Esophagus muscularis mucosa (tissue), 3 donors: ENCODE data around the gene ANKRD39.

Experiments used
- POLR2A ChIP-seq: fragments of 450-650 bp; IDR thresholded peaks from one replicate; pipeline ENCODE4 v1.6.1; 2017; ENCODE audit warnings: antibody characterized with exemption, moderate library complexity, mild to moderate bottlenecking, low read depth
- POLR2AphosphoS5 ChIP-seq, 2 donors: sonication (generic); formaldehyde crosslinking; IDR thresholded peaks; one replicate each; pipeline ENCODE4 v1.6.1; 2017; ENCODE audit warnings: antibody characterized with exemption in 2 of 2
- TF ChIP-seq, protein P1 (sequence below), 3 experiments: fragments of 200-600 bp in 2 of 3; fragments of 450-650 bp in 1 of 3; sonication (generic) in 2 of 3; IDR thresholded peaks; one replicate each; pipeline ENCODE4 v1.5.1; 2017 to 2019; ENCODE audit warnings: antibody characterized with exemption in 3 of 3, mild to moderate bottlenecking in 2 of 3, moderate library complexity in 1 of 3

DNA sequence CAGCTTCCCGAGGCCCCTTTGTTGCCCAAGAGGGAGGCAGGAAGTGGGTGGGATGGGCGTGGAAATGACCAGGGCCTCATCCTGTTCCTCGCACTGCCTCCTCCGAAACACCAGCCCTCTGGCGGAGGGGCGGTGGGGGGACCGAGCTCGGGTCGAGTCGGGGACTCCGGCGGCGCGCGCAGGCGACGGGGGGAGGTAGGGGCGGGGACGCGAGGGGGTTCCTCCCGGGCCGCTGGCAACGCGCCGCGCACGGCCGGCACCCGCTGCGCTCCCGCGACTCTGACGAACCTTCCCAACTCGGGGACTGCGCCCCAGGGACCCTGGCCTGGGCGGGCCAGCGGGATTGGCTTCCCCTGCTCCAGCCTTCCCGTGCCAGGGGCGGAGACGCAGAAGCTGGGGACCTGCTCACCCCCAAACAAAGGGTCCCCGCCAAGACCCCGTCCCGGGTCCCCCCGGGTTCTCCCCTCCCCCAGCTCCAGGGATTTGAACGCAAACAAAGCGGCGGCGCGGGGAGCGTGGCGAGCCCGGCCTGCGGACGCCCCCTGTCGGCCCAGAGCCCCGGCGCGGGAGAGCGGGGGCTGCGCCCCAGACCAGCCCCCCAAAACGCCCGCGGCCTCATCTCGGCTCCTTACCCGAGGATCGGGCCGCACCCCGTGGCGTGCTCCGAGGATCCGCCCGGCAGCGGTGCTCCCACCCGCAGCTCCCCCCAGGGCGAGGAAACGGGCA lies 10.9 kb upstream of the ANKRD39 start:
- TF ChIP-seq POLR2AphosphoS5 (IDR thresholded peaks at IDR 0.05) (peak; percentile 84), POLR2A (peak; percentile 33)
- TF ChIP-seq, protein P1, sequence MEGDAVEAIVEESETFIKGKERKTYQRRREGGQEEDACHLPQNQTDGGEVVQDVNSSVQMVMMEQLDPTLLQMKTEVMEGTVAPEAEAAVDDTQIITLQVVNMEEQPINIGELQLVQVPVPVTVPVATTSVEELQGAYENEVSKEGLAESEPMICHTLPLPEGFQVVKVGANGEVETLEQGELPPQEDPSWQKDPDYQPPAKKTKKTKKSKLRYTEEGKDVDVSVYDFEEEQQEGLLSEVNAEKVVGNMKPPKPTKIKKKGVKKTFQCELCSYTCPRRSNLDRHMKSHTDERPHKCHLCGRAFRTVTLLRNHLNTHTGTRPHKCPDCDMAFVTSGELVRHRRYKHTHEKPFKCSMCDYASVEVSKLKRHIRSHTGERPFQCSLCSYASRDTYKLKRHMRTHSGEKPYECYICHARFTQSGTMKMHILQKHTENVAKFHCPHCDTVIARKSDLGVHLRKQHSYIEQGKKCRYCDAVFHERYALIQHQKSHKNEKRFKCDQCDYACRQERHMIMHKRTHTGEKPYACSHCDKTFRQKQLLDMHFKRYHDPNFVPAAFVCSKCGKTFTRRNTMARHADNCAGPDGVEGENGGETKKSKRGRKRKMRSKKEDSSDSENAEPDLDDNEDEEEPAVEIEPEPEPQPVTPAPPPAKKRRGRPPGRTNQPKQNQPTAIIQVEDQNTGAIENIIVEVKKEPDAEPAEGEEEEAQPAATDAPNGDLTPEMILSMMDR (IDR thresholded peaks at IDR 0.05), result peak; percentile 43 to 64 (median 56)
